Measurements from ENCODE around the gene PHLDA1. TPM values are rescaled to one million over a fixed set of nuclear protein-coding genes. Genes with fewer than 3 reads are reported as not detected.

The PHLDA1 gene
- total and polyA plus RNA-seq, 2 of the 13 experiments (the other 11 are each of a cell fraction or from before 2014, with no cell fraction given): 33.8 to 41.0 TPM

GRCh38 chr12:76028571-76029277 is 2.9 kb downstream of the PHLDA1 start (continued):
- no peak for TF ChIP-seq RNF219 (CRISPR knock-in tag; IDR thresholded peaks at IDR 0.05)
- TF ChIP-seq ZBTB49 (CRISPR knock-in tag; IDR thresholded peaks at IDR 0.05; ENCODE audit: borderline replicate concordance): no peak
- TF ChIP-seq ZNF496 (CRISPR knock-in tag; IDR thresholded peaks at IDR 0.05; ENCODE audit: insufficient replicate concordance): no peak
- no peak for TF ChIP-seq RORA (CRISPR knock-in tag; IDR thresholded peaks at IDR 0.05)
- no peak for TF ChIP-seq ZNF251 (CRISPR knock-in tag; IDR thresholded peaks at IDR 0.05)
- TF ChIP-seq POLR2G (IDR thresholded peaks at IDR 0.05; ENCODE audit: low read depth, low read length): peak; percentile 64; the same call in 1 of the 2 replicates
- TF ChIP-seq RCOR2 (CRISPR knock-in tag; IDR thresholded peaks at IDR 0.05): no peak
- TF ChIP-seq HHEX (CRISPR knock-in tag; IDR thresholded peaks at IDR 0.05): no peak
- peak; percentile 35; the same call in 1 of the 2 replicates for TF ChIP-seq HNF4G (IDR thresholded peaks at IDR 0.05; ENCODE audit: borderline replicate concordance, low read depth, low read length)
- no peak for TF ChIP-seq HNF4G (CRISPR knock-in tag; IDR thresholded peaks at IDR 0.05; ENCODE audit: borderline replicate concordance, low read depth)
- TF ChIP-seq EP300 (IDR thresholded peaks at IDR 0.05; ENCODE audit: low read depth in 2 of 2, low read length in 2 of 2): peak in 1 of 2 experiments; percentile 38; a peak in 1 of 4 replicates
- no peak for TF ChIP-seq EP300 (CRISPR knock-in tag; IDR thresholded peaks at IDR 0.05; ENCODE audit: borderline replicate concordance)
